ENCODE measurements around the gene RPTOR. TPM values are rescaled to one million over a fixed set of nuclear protein-coding genes. Genes with fewer than 3 reads are reported as not detected.

Gene RPTOR
- total and polyA plus RNA-seq, 10 of the 15 experiments (the other 5 are each of a cell fraction or from before 2014, with no cell fraction given) = 0.18 to 32.1 (median 7.8) TPM

GRCh38 chr17:80594431-80595269, 50.0 kb downstream of the RPTOR start:
- H2AFZ ChIP-seq (ENCODE audit: control insufficient read depth, low read depth, low read length) = no peak overlapping the region
- ATAC-seq (no peak), FAIRE-seq (no peak), DNase-seq (ENCODE audit: low read depth, low spot score) (no peak)
- H3K27ac ChIP-seq (ENCODE audit: control insufficient read depth, insufficient read depth) = no peak overlapping the region; the same call in 1 of the 2 replicates
- no peak overlapping the region for H3K4me3 ChIP-seq
- no peak for TF ChIP-seq RB1 (IDR thresholded peaks at IDR 0.05; ENCODE audit: borderline replicate concordance)
- no peak for TF ChIP-seq NR2C1 (IDR thresholded peaks at IDR 0.05)
- TF ChIP-seq ATF7 (IDR thresholded peaks at IDR 0.05; ENCODE audit: low read depth) = no peak
- no peak for TF ChIP-seq RCOR1 (conservative IDR thresholded peaks at IDR 0.05; ENCODE audit: low read depth, low read length)
- TF ChIP-seq STAT3 (IDR thresholded peaks at IDR 0.05; ENCODE audit: low read depth, low read length) = no peak
- TF ChIP-seq CHD1 (IDR thresholded peaks at IDR 0.05; ENCODE audit: low read depth, low read length) = no peak
- no peak for TF ChIP-seq MAX (IDR thresholded peaks at IDR 0.05; ENCODE audit: low read depth, low read length)
- TF ChIP-seq CHD2 (IDR thresholded peaks at IDR 0.05; ENCODE audit: borderline replicate concordance, low read depth, low read length) = no peak
- TF ChIP-seq EZH2 (IDR thresholded peaks at IDR 0.05; ENCODE audit: borderline replicate concordance, control insufficient read depth, low read depth, low read length) = no peak
- TF ChIP-seq HSF1 (IDR thresholded peaks at IDR 0.05; ENCODE audit: low read depth, low read length) = no peak
- no peak for TF ChIP-seq PAX8 (IDR thresholded peaks at IDR 0.05)
- peaks cover 24% of the 10 kb centered on the region for H3K79me2 ChIP-seq (ENCODE audit: control insufficient read depth, insufficient read depth, low read length)
- H3K27me3 ChIP-seq (replicated peaks in 1 of 2; ENCODE audit: control insufficient read depth in 2 of 2, insufficient read depth in 2 of 2, low read length in 1 of 2) = no peaks in the 10 kb centered on the region
- no peaks in the 10 kb centered on the region for H3K36me3 ChIP-seq (ENCODE audit: control insufficient read depth in 2 of 2, insufficient read depth in 2 of 2, low read length in 1 of 2)
- H3K9ac ChIP-seq (ENCODE audit: control insufficient read depth, insufficient read depth, low read length) = no peak overlapping the region
- BruUV-seq (replicated peaks) = no TSS peak
- ChIA-PET POLR2A (no interaction called here), RAD21 (ENCODE audit: unreplicated experiment) (no interaction called here), CTCF (no interaction called here), SMC1A (ENCODE audit: uncharacterized antibody, unreplicated experiment) (interaction anchor here (0.7 kb wide), 1 partner anchor 17 kb away, joined by 3 read pairs; no protein-coding TSS in a partner anchor)
- no peaks in the 10 kb centered on the region for H3K9me3 ChIP-seq (replicated peaks; ENCODE audit: control insufficient read depth, insufficient read depth, low read length)
- H4K20me1 ChIP-seq (ENCODE audit: control insufficient read depth, insufficient read depth) = no peaks in the 10 kb centered on the region
- H3K4me2 ChIP-seq (ENCODE audit: control insufficient read depth, insufficient read depth) = no peak overlapping the region
- intact Hi-C loops (cut with micrococcal nuclease; ENCODE audit: unreplicated experiment) = no loop called here
- H3K4me1 ChIP-seq (ENCODE audit: control insufficient read depth, insufficient read depth, low read length) = no peaks in the 10 kb centered on the region
- in situ Hi-C loops (cut with MboI) = no loop called here
- WGBS (ENCODE audit: insufficient coverage, insufficient replicate concordance, low lambda C conversion rate, missing lambda C conversion rate) = 79% methylated on average over 9 of the region's 9 CpGs
